GM12873 (cell line): ENCODE results near the gene TGFB3.

Experiments
- TF ChIP-seq, protein P1 (sequence below): IDR thresholded peaks from 2 replicates; pipeline ENCODE4 v1.5.1; 2012; ENCODE audit warnings: low read depth, mild to moderate bottlenecking, moderate library complexity, low read length, control low read depth; ENCODE audit not compliant: insufficient read depth; ENCODE audit errors: missing control alignments

TGFB3 gene

DNA sequence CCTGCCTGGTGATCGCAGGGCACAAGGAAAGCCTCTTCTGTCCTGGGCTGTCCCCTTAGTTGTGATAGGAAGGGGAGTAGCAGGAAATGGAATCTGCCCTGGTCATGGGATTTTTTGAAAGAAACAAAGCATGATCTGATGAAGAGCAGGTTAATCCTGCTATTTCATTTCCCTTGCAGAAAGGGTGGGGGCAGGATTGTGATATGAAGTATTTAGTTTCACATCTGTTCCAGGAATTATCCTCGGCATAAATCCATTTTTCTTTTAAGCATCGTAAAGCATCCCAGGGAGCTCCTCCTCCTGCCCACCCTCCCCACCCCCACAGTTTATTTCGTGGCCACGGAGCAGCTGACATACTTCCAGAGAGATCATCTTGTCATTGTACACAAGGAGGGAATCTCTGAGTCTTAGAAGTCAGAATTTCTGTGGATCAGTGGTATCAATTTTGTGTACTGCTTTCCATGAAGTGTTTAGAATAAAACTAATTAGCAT lies 53.1 kb downstream of the TGFB3 start:
- TF ChIP-seq, protein P1, sequence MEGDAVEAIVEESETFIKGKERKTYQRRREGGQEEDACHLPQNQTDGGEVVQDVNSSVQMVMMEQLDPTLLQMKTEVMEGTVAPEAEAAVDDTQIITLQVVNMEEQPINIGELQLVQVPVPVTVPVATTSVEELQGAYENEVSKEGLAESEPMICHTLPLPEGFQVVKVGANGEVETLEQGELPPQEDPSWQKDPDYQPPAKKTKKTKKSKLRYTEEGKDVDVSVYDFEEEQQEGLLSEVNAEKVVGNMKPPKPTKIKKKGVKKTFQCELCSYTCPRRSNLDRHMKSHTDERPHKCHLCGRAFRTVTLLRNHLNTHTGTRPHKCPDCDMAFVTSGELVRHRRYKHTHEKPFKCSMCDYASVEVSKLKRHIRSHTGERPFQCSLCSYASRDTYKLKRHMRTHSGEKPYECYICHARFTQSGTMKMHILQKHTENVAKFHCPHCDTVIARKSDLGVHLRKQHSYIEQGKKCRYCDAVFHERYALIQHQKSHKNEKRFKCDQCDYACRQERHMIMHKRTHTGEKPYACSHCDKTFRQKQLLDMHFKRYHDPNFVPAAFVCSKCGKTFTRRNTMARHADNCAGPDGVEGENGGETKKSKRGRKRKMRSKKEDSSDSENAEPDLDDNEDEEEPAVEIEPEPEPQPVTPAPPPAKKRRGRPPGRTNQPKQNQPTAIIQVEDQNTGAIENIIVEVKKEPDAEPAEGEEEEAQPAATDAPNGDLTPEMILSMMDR = no peak

GRCh38 chr14:75927564-75928087 lies 54.2 kb downstream of the TGFB3 start:
- TF ChIP-seq, protein P1 = no peak

GRCh38 chr14:75926431-75927115 lies 55.2 kb downstream of the TGFB3 start:
- TF ChIP-seq, protein P1 = peak; percentile 2

- TF ChIP-seq, protein P1 = no peak
Observed at GRCh38 chr14:75917946-75918335, 63.9 kb downstream of the TGFB3 start.

GRCh38 chr14:75917322-75917945 lies 64.4 kb downstream of the TGFB3 start:
- TF ChIP-seq, protein P1 = no peak

- TF ChIP-seq, protein P1 = no peak
Observed at GRCh38 chr14:75915045-75915444, 66.8 kb downstream of the TGFB3 start.

GRCh38 chr14:75913183-75913582 lies 68.6 kb downstream of the TGFB3 start:
- TF ChIP-seq, protein P1 = no peak
